HepG2 (cell line): ENCODE results near the gene SULT1E1. TPM values are rescaled to one million over a fixed set of nuclear protein-coding genes. Genes with fewer than 3 reads are reported as not detected.

Source experiments
- BCLAF1 ChIP-seq: fragments of 450-650 bp; IDR thresholded peaks from 2 replicates; pipeline ENCODE4 v1.6.1; 2017; ENCODE audit warnings: mild to moderate bottlenecking
- E2F1 ChIP-seq: sonication (generic); formaldehyde crosslinking; IDR thresholded peaks from 2 replicates; pipeline ENCODE4 v1.5.0; 2020; ENCODE audit warnings: missing genetic modification reagents
- ERF ChIP-seq: IDR thresholded peaks from 2 replicates; pipeline ENCODE4 v1.6.1; 2018; ENCODE audit warnings: missing biosample characterization, missing genetic modification reagents
- FOXA3 ChIP-seq: IDR thresholded peaks from 2 replicates; pipeline ENCODE4 v1.6.1; 2016; ENCODE audit warnings: missing genetic modification reagents, missing compliant biosample characterization
- HBP1 ChIP-seq: IDR thresholded peaks from 2 replicates; pipeline ENCODE4 v1.6.1; 2016; ENCODE audit warnings: low read depth, control low read depth
- JUN ChIP-seq: sonication (generic); formaldehyde crosslinking; IDR thresholded peaks from 2 replicates; pipeline ENCODE4 v1.4.0; 2020; ENCODE audit warnings: mild to moderate bottlenecking, missing genetic modification reagents
- KDM4B ChIP-seq: sonication (generic); formaldehyde crosslinking; IDR thresholded peaks from 2 replicates; pipeline ENCODE4 v1.4.0; 2020; ENCODE audit warnings: missing genetic modification reagents
- MAX ChIP-seq: IDR thresholded peaks from 2 replicates; pipeline ENCODE4 v1.6.1; 2012; ENCODE audit warnings: inconsistent platforms
- MTF1 ChIP-seq: sonication (generic); formaldehyde crosslinking; IDR thresholded peaks from 2 replicates; pipeline ENCODE4 v1.5.0; 2020; ENCODE audit warnings: missing genetic modification reagents
- NFIC ChIP-seq: IDR thresholded peaks from 2 replicates; pipeline ENCODE4 v1.6.1; 2012; ENCODE audit warnings: mild to moderate bottlenecking, low read length, inconsistent platforms
- NFKBIZ ChIP-seq: IDR thresholded peaks from 2 replicates; pipeline ENCODE4 v1.6.1; 2018; ENCODE audit warnings: missing genetic modification reagents, missing compliant biosample characterization
- NKX3-1 ChIP-seq: sonication (generic); formaldehyde crosslinking; IDR thresholded peaks from 2 replicates; pipeline ENCODE4 v1.5.0; 2020; ENCODE audit warnings: missing genetic modification reagents
- PLRG1 ChIP-seq: fragments of 450-650 bp; conservative IDR thresholded peaks from 2 replicates; pipeline ENCODE4 v1.6.1; 2016
- POLR2AphosphoS2 ChIP-seq: IDR thresholded peaks from 2 replicates; pipeline ENCODE4 v1.6.1; 2011; ENCODE audit warnings: low read depth, low read length, improper control_type of control experiment
- RFX5 ChIP-seq: IDR thresholded peaks from 2 replicates; pipeline ENCODE4 v1.6.1; 2011; ENCODE audit warnings: low read depth, low read length, improper control_type of control experiment
- THAP11 ChIP-seq: IDR thresholded peaks from 2 replicates; pipeline ENCODE4 v1.6.1; 2016; ENCODE audit warnings: missing biosample characterization, missing genetic modification reagents
- U2AF1 ChIP-seq: fragments of 200-400 bp; formaldehyde crosslinking; optimal IDR thresholded peaks from 2 replicates; pipeline ENCODE3; 2017; ENCODE audit warnings: mild to moderate bottlenecking, low read depth, low read length
- WIZ ChIP-seq: sonication (generic); formaldehyde crosslinking; IDR thresholded peaks from 2 replicates; pipeline ENCODE4 v1.5.1; 2020; ENCODE audit warnings: mild to moderate bottlenecking, missing genetic modification reagents
- ZBTB14 ChIP-seq: sonication (generic); formaldehyde crosslinking; IDR thresholded peaks from 2 replicates; pipeline ENCODE4 v1.4.0; 2020; ENCODE audit warnings: missing genetic modification reagents
- ZNF180 ChIP-seq: sonication (generic); formaldehyde crosslinking; IDR thresholded peaks from 2 replicates; pipeline ENCODE4 v1.4.0; 2020; ENCODE audit warnings: low read depth, missing genetic modification reagents, borderline replicate concordance
- ZNF335 ChIP-seq: sonication (generic); formaldehyde crosslinking; IDR thresholded peaks from 2 replicates; pipeline ENCODE4 v1.4.0; 2020; ENCODE audit warnings: missing genetic modification reagents
- ZNF530 ChIP-seq: sonication (generic); formaldehyde crosslinking; IDR thresholded peaks from 2 replicates; pipeline ENCODE4 v1.5.0; 2020; ENCODE audit warnings: low read depth, mild to moderate bottlenecking, missing genetic modification reagents
- ZNF652 ChIP-seq: IDR thresholded peaks from 2 replicates; pipeline ENCODE4 v1.6.1; 2016; ENCODE audit warnings: low read depth, borderline replicate concordance
- ZNF660 ChIP-seq: sonication (generic); formaldehyde crosslinking; IDR thresholded peaks from 2 replicates; pipeline ENCODE4 v1.5.1; 2020; ENCODE audit warnings: mild to moderate bottlenecking, low read depth, missing genetic modification reagents, borderline replicate concordance
- ZNF737 ChIP-seq: sonication (generic); formaldehyde crosslinking; IDR thresholded peaks from 2 replicates; pipeline ENCODE4 v1.5.0; 2020; ENCODE audit warnings: missing genetic modification reagents, mild to moderate bottlenecking, borderline replicate concordance
- ZZZ3 ChIP-seq: sonication (generic); formaldehyde crosslinking; IDR thresholded peaks from 2 replicates; pipeline ENCODE4 v1.4.0; 2020; ENCODE audit warnings: missing genetic modification reagents, mild to moderate bottlenecking, borderline replicate concordance
- polyA plus RNA-seq, 8 experiments: library from polyadenylated mRNA; depleted of rRNA in 3 of 8; stranded (reverse) in 7 of 8; unstranded in 1 of 8; fragments of >200 nt; fragmentation: Illumina TruSeq in 4 of 8; extraction: Trizol in 4 of 8; gene quantifications; 2 replicates each; pipeline versions ENCODE4 v1.2.1 to v1.2.3, GENCODE V29; 2011 to 2016; ENCODE audit warnings: low read depth in 4 of 8, missing spikeins in 1 of 8, mixed read lengths in 1 of 8; ENCODE audit not compliant: insufficient read depth in 1 of 8
- total RNA-seq, 5 experiments: library from RNA; depleted of rRNA; stranded (reverse); fragments of >200 nt; fragmentation: Illumina TruSeq; extraction: Trizol; gene quantifications; 2 replicates each; pipeline ENCODE4 v1.2.3, GENCODE V29; 2016; ENCODE audit warnings: low read depth in 1 of 5

The SULT1E1 gene
- total and polyA plus RNA-seq, 2 of the 13 experiments (the other 11 are each of a cell fraction or from before 2014, with no cell fraction given): 1.7 to 3.9 TPM

GRCh38 chr4:69830560-69831269 lies 29.2 kb downstream of the SULT1E1 start (continued):
- TF ChIP-seq BCLAF1 (no peak), NFIC (no peak), THAP11 (CRISPR knock-in tag) (peak; percentile 45; the same call in 1 of the 2 replicates), HBP1 (CRISPR knock-in tag) (no peak), ZNF530 (no peak), JUN (CRISPR knock-in tag) (no peak), ZNF737 (CRISPR knock-in tag) (no peak), ZZZ3 (CRISPR knock-in tag) (no peak), ZNF180 (CRISPR knock-in tag) (no peak), E2F1 (CRISPR knock-in tag) (no peak), ZBTB14 (CRISPR knock-in tag) (no peak), NKX3-1 (CRISPR knock-in tag) (no peak), FOXA3 (CRISPR knock-in tag) (peak; percentile 53), RFX5 (no peak), U2AF1 (no peak), PLRG1 (no peak), WIZ (CRISPR knock-in tag) (no peak), ERF (peak; percentile 59; the same call in 1 of the 2 replicates), MTF1 (CRISPR knock-in tag) (no peak), ZNF660 (CRISPR knock-in tag) (no peak), MAX (peak; percentile 54; the same call in 1 of the 2 replicates), KDM4B (0 out of 2 replicates have a peak, but pooled peaks have one; percentile 24), ZNF652 (CRISPR knock-in tag) (peak; percentile 85), POLR2AphosphoS2 (no peak), NFKBIZ (CRISPR knock-in tag) (0 out of 2 replicates have a peak, but pooled peaks have one; percentile 28), ZNF335 (CRISPR knock-in tag) (0 out of 2 replicates have a peak, but pooled peaks have one; percentile 22)
